GM18508 (cell line): ENCODE data around the gene TNIK.

Experiments
- ATAC-seq: cut with Tn5 transposase; IDR thresholded peaks from one replicate; pipeline ENCODE4 v1.9.1; 2021; ENCODE audit warnings: moderate number of reproducible peaks; ENCODE audit not compliant: insufficient read depth, unreplicated experiment

The TNIK gene

GRCh38 chr3:171470714-171471227 is 10.6 kb upstream of the TNIK start:
- no peak for ATAC-seq

GRCh38 chr3:171469376-171469775 is 9.2 kb upstream of the TNIK start:
- ATAC-seq: no peak

- ATAC-seq: no peak
These were observed 8.2 kb upstream of the TNIK start for GRCh38 chr3:171468296-171468906.

- no peak for ATAC-seq
These were observed 5.6 kb upstream of the TNIK start for GRCh38 chr3:171465763-171466162.

GRCh38 chr3:171464462-171464861 is 4.3 kb upstream of the TNIK start:
- no peak for ATAC-seq

- no peak for ATAC-seq
These were observed 2.0 kb upstream of the TNIK start for GRCh38 chr3:171462224-171462623.

- ATAC-seq: no peak
These were observed 1.3 kb upstream of the TNIK start for GRCh38 chr3:171461525-171461917.

- ATAC-seq: peak; percentile 27
These were observed 720 bp upstream of the TNIK start for GRCh38 chr3:171460725-171461524.

- no peak for ATAC-seq
These were observed 866 bp downstream of the TNIK start for GRCh38 chr3:171459137-171459941.

GRCh38 chr3:171458864-171459136 is 1.4 kb downstream of the TNIK start:
- no peak for ATAC-seq

GRCh38 chr3:171458071-171458863 is 1.9 kb downstream of the TNIK start:
- ATAC-seq: no peak

- no peak for ATAC-seq
These were observed 2.6 kb downstream of the TNIK start for GRCh38 chr3:171457607-171458061.

GRCh38 chr3:171456765-171457606 is 3.2 kb downstream of the TNIK start:
- ATAC-seq: no peak

- ATAC-seq: no peak
These were observed 4.3 kb downstream of the TNIK start for GRCh38 chr3:171455603-171456550.

GRCh38 chr3:171454041-171454440 is 6.2 kb downstream of the TNIK start:
- ATAC-seq: no peak

GRCh38 chr3:171453180-171453886 is 6.9 kb downstream of the TNIK start:
- no peak for ATAC-seq

GRCh38 chr3:171452328-171452727 is 7.9 kb downstream of the TNIK start:
- no peak for ATAC-seq

- no peak for ATAC-seq
These were observed 8.3 kb downstream of the TNIK start for GRCh38 chr3:171451915-171452314.
